Breast epithelium (tissue), 3 donors: ENCODE data around the gene CAMK2D.

Source experiments
- POLR2A ChIP-seq: fragments of 450-650 bp; IDR thresholded peaks from one replicate; pipeline ENCODE4 v1.6.1; 2016; ENCODE audit warnings: antibody characterized with exemption, mild to moderate bottlenecking, moderate library complexity
- POLR2AphosphoS5 ChIP-seq, 3 donors: sonication (generic); formaldehyde crosslinking; IDR thresholded peaks; one replicate each; pipeline ENCODE4 v1.6.1; 2017; ENCODE audit warnings: antibody characterized with exemption in 3 of 3
- TF ChIP-seq, protein P1 (sequence below), 3 donors: fragments of 450-650 bp; IDR thresholded peaks; one replicate each; pipeline ENCODE4 v1.5.1; 2016 to 2017; ENCODE audit warnings: antibody characterized with exemption in 3 of 3, mild to moderate bottlenecking in 3 of 3, moderate library complexity in 3 of 3

DNA sequence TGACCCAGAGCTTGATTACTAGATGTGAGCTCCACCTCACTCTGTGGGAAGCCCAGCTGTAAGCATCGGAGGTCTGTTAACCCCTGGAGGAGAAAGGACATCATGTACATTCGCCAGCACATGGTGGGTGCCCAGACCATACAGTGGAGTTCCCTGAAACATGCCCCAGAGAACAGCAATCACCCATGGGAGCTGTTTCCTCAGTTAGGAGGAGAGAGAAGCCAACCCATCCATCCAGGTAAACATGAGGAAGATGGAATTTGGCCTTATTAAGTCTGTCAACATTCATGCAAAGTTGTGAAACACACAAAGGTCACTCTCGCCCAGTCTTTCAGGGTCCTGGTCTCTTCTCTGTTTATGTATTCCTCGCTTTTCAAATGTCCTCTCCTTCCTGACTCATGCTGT lies 357.4 kb downstream of the CAMK2D start:
- TF ChIP-seq, protein P1, sequence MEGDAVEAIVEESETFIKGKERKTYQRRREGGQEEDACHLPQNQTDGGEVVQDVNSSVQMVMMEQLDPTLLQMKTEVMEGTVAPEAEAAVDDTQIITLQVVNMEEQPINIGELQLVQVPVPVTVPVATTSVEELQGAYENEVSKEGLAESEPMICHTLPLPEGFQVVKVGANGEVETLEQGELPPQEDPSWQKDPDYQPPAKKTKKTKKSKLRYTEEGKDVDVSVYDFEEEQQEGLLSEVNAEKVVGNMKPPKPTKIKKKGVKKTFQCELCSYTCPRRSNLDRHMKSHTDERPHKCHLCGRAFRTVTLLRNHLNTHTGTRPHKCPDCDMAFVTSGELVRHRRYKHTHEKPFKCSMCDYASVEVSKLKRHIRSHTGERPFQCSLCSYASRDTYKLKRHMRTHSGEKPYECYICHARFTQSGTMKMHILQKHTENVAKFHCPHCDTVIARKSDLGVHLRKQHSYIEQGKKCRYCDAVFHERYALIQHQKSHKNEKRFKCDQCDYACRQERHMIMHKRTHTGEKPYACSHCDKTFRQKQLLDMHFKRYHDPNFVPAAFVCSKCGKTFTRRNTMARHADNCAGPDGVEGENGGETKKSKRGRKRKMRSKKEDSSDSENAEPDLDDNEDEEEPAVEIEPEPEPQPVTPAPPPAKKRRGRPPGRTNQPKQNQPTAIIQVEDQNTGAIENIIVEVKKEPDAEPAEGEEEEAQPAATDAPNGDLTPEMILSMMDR (IDR thresholded peaks at IDR 0.05) = no peak
- TF ChIP-seq POLR2AphosphoS5 (IDR thresholded peaks at IDR 0.05) = no peak
- TF ChIP-seq POLR2A = no peak
